Small intestine (tissue), 7 donors: ENCODE results near the gene TOB1. TPM values are rescaled to one million over a fixed set of nuclear protein-coding genes. Genes with fewer than 3 reads are reported as not detected.
A peak's percentile ranks its signal among the peaks of the same experiment; 100 is the strongest.
"Not testable (repeated sequence)": the region's sequence is repeated elsewhere in the genome, so short reads cannot be mapped to it uniquely, and the experiment has no call there.

Source experiments
- DNase-seq, 2 donors: peaks; one replicate each; pipeline versions ENCODE4 v3.0.0 to v3.0.0-alpha.2; 2013
- FAIRE-seq: peaks from 2 replicates; lab custom pipeline; 2012; peaks lifted over from hg19 to GRCh38; lab: Jason Lieb, UNC
- H3K27ac ChIP-seq, 3 donors: one replicate each; pipeline ENCODE4 v1.5.1; 2013; ENCODE audit warnings: low read length in 2 of 3, mild to moderate bottlenecking in 2 of 3, control low read depth in 1 of 3, inconsistent platforms in 1 of 3, low read depth in 1 of 3, moderate library complexity in 1 of 3
- H3K27me3 ChIP-seq, 3 donors: one replicate each; pipeline ENCODE4 v1.6.1; 2013; ENCODE audit warnings: low read length in 3 of 3, inconsistent platforms in 1 of 3; ENCODE audit not compliant: control insufficient read depth in 3 of 3, insufficient read depth in 3 of 3
- H3K36me3 ChIP-seq, 3 donors: one replicate each; pipeline ENCODE4 v1.6.1; 2013; ENCODE audit warnings: low read length in 3 of 3, inconsistent platforms in 1 of 3, low read depth in 1 of 3, mild to moderate bottlenecking in 1 of 3, moderate library complexity in 1 of 3; ENCODE audit not compliant: control insufficient read depth in 3 of 3, insufficient read depth in 2 of 3
- H3K4me1 ChIP-seq, 3 donors: one replicate each; pipeline ENCODE4 v1.6.1; 2013; ENCODE audit warnings: low read length in 2 of 3, inconsistent platforms in 1 of 3, low read depth in 1 of 3, mild to moderate bottlenecking in 1 of 3, moderate library complexity in 1 of 3; ENCODE audit not compliant: control insufficient read depth in 3 of 3, insufficient read depth in 2 of 3
- H3K4me3 ChIP-seq, 3 donors: one replicate each; pipeline ENCODE4 v1.5.1; 2013; ENCODE audit warnings: low read length in 3 of 3, control low read depth in 1 of 3, inconsistent platforms in 1 of 3, low read depth in 1 of 3, mild to moderate bottlenecking in 1 of 3, moderate library complexity in 1 of 3
- H3K9me3 ChIP-seq, 2 donors: one replicate each; pipeline ENCODE4 v1.6.1; 2013; ENCODE audit warnings: low read depth in 1 of 2, low read length in 1 of 2; ENCODE audit not compliant: control insufficient read depth in 2 of 2, insufficient read depth in 1 of 2
- WGBS, 3 donors: extraction: QIAGEN DNeasy Blood & Tissue Kit; methylation state at CpG; one replicate each; pipeline ENCODE4 v1.1.7; 2013; 5-methylcytosine and 5-hydroxymethylcytosine counted together
- polyA plus RNA-seq, 4 donors: library from polyadenylated mRNA; stranded (reverse) in 3 of 4; unstranded in 1 of 4; fragments of 200-250 nt in 3 of 4; fragments of 120-200 nt in 1 of 4; gene quantifications; one replicate each; pipeline versions ENCODE4 v1.2.1 to v1.2.3, GENCODE V29; 2013
- donor health status: healthy with polysubstance abuse.
- donor health status: control.
- donor health status: control.
- donor health status: Bipolar disorder and iron deficiency.
- donor health status: healthy.

Gene TOB1
- polyA plus RNA-seq, 4 donors, result 24.6 to 118 (median 38.2) TPM

DNA sequence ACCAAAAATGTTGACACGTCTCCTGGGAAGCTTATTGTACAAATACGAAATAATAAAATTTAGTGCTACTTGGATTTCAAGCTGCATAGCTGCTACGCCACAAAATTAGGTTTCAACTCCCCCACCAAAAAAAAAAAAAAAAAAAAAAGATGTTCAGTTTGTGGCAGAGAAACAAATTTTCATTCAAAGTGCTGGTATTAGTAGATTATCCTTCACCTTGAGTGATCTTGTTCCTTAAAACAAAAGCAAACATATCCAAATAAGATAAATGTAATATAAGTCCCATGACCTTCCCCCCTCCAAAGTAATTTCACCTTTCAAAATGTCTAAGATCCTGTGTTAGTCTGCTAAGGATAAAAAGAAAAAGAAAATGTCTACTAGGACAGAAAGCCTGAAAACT lies 2.2 kb downstream of the TOB1 start:
- no peak for FAIRE-seq
- Histone ChIP-seq H3K27ac (peak overlapping the region in 2 of 3 donors; percentile 57 to 99), H3K27me3 (no peaks in the 10 kb centered on the region), H3K9me3 (no peaks in the 10 kb centered on the region), H3K36me3 (peaks cover 0 to 16% (median 8%) of the 10 kb centered on the region in 3 donors), H3K4me3 (peak overlapping the region in 2 of 3 donors; percentile 58 to 94), H3K4me1 (peaks cover 0 to 24% (median 0%) of the 10 kb centered on the region in 3 donors)
- WGBS, 3 donors, result 23 to 68% (median 35%) methylated on average over 3 of the region's 3 CpGs
- peak in 1 of 2 donors; percentile 35 for DNase-seq

DNA sequence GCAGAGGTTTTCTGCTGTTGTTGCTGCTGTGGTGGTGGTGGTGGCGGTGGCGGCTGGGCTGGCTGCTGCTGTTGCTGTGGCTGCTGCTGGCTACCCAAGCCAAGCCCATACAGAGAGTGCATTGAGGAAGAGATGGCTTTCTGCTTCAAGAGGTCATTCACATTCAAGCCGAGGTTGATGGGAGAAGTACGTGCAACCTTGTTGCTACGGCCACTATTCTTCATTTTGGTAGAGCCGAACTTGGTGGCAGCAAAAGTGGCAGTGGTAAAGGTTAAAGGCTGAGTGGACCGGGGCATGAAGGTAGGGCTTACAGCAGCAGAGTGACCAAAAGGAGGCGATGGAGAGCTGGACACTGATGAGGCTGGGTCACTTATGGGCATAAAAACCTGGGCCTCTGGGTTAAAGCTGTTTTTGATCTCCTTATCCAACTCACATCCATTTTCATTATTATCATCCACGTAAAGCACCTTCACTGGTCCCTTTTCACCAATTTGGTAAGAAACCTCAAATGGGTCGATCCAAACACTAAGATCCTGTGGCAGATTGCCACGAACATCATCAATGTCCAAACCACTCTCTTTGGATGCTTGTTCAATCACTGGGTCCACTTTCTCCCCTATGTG lies 2.8 kb downstream of the TOB1 start:
- H3K27me3 ChIP-seq, result no peaks in the 10 kb centered on the region
- WGBS, 3 donors, result 17 to 57% (median 34%) methylated on average over 11 of the region's 11 CpGs
- H3K36me3 ChIP-seq, result peaks cover 0 to 16% (median 8%) of the 10 kb centered on the region in 3 donors
- peaks cover 0 to 20% (median 0%) of the 10 kb centered on the region in 3 donors for H3K4me1 ChIP-seq
- H3K9me3 ChIP-seq, result no peaks in the 10 kb centered on the region
- FAIRE-seq (no peak), DNase-seq (peak; percentile 63 to 68)
- H3K27ac ChIP-seq, result peak overlapping the region; percentile 48 to 99 (median 57)
- H3K4me3 ChIP-seq, result peak overlapping the region in 2 of 3 donors; percentile 58 to 94

DNA sequence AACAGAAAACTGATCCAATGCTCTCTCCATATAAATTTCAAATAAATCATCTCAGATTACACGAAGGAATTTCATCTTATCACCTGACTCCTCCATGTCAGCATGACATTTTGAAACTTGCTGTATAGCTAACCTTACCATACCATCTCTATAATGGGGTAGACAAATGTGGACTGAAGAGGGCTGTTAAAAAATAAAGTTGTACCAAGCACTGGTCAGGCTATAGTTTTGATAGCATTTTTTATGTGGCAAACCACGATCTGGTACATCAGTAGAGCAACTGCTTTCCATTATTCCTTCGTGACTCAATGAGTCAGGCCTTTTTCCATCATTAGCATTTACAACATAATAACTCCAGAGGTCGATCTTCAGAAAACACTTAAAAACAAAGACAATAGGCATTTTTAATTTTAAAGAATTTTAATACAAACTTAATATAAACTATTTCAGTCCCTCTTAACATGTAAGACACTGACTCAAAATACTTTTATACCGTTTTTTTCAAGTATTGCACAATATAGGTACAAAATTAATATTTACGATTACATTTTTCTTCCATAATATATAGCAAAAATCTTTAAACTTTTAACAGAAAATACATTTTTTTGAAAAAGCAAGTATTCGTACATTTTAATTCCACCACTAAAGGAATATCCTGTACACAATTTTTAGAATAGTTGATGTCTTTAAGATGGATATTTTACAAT lies 4.2 kb downstream of the TOB1 start:
- H3K27ac ChIP-seq, result peak overlapping the region in 1 of 3 donors; percentile 34
- FAIRE-seq (peak; percentile 23), DNase-seq (peak in 1 of 2 donors; percentile 51)
- H3K4me3 ChIP-seq, result no peak overlapping the region
- 25 to 55% (median 38%) methylated on average over 7 of the region's 7 CpGs for WGBS, 3 donors
- peaks cover 0 to 20% (median 0%) of the 10 kb centered on the region in 3 donors for H3K4me1 ChIP-seq
- no peaks in the 10 kb centered on the region for H3K9me3 ChIP-seq
- H3K36me3 ChIP-seq, result peaks cover 0 to 16% (median 8%) of the 10 kb centered on the region in 3 donors
- no peaks in the 10 kb centered on the region for H3K27me3 ChIP-seq

DNA sequence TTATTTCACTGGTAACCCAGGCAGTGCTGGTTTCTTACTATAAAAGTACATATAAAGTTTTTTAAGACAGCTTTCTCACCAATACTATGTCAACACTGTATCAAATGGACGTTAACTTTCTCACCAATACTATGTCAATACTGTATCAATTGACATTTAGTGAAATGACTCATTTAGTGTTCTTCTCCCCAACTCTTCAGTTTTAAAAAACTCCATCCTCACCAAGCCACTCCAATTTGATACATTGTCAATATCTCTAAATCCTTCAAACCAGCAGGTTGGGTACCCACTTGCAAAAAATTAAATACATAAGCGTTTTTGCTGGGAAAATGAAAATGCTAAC lies 4.8 kb downstream of the TOB1 start:
- DNase-seq, result no peak

DNA sequence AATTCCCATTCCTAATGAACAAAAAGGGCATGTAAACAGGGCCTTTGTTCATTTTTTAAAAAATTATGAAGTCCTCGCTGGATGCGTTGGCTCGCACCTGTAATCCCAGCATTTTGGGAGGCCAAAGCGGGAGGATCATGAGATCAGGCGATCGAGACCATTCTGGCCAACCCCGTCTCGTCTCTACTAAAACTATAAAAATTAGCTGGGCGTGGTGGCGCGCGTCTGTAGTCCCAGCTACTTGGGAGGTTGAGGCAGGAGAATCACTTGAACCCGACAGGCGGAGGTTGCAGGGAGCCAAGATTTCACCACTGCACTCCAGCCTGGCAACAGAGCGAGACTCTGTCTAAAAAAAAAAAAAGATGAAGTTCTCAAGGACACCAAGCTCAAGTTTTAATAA lies 6.4 kb downstream of the TOB1 start:
- Histone ChIP-seq H3K36me3 (peaks cover 0 to 16% (median 8%) of the 10 kb centered on the region in 3 donors), H3K4me1 (peaks cover 0 to 20% (median 0%) of the 10 kb centered on the region in 3 donors)
- not testable (repeated sequence) for H3K27me3 ChIP-seq, H3K9me3 ChIP-seq, DNase-seq, H3K4me3 ChIP-seq, H3K27ac ChIP-seq, FAIRE-seq
- 95 to 97% (median 96%) methylated on average over 15 of the region's 15 CpGs for WGBS, 3 donors

More for the DNA sequence above, 4.8 kb downstream of the TOB1 start:
- Histone ChIP-seq H3K27ac (peak overlapping the region in 1 of 3 donors; percentile 4), H3K36me3 (peaks cover 0 to 16% (median 8%) of the 10 kb centered on the region in 3 donors), H3K9me3 (no peaks in the 10 kb centered on the region), H3K4me3 (no peak overlapping the region), H3K4me1 (peaks cover 0 to 20% (median 0%) of the 10 kb centered on the region in 3 donors), H3K27me3 (no peaks in the 10 kb centered on the region)
- WGBS, 3 donors, result 24 to 71% (median 42%) methylated on average over 2 of the region's 2 CpGs
- FAIRE-seq, result no peak

DNA sequence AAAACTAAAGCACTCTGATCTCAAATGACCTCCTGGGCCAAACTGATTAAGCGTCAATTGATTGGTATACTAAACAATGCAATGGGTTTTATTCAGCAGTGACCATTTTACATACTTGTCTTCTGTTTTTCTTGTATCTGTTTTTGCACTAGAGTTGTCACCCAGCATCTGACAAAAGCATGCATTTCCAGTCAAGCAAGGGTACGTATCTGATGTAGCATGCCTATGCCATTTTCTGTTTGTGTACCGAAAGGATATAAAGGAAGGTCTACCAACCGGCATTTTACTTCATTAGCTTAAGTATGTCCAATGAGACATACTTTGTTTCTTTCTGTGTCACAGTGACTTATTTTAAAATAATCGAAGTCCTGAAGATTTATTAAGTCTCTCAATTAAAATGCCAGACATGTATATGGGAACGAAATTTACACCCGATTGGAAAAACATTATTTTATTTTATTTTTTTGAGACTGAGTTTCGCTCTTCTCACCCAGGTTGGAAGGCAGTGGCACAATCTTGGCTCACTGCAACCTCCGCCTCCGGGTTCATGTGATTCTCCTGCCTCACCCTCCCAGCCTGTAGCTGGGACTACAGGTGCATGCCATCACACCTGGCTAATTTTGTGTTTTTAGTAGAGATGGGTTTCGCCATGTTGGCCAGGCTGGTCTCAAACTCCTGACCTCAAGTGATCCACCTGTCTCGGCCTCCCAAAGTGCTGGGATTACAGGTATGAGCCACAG lies 7.5 kb downstream of the TOB1 start:
- H3K27me3 ChIP-seq, result no peaks in the 10 kb centered on the region
- 93 to 96% (median 94%) methylated on average over 12 of the region's 12 CpGs for WGBS, 3 donors
- H3K36me3 ChIP-seq, result peaks cover 0 to 16% (median 8%) of the 10 kb centered on the region in 3 donors
- no peaks in the 10 kb centered on the region for H3K9me3 ChIP-seq
- no peak overlapping the region for H3K27ac ChIP-seq
- DNase-seq, result no peak
- H3K4me3 ChIP-seq, result no peak overlapping the region
- no peak for FAIRE-seq
- H3K4me1 ChIP-seq, result peaks cover 0 to 21% (median 1%) of the 10 kb centered on the region in 3 donors

DNA sequence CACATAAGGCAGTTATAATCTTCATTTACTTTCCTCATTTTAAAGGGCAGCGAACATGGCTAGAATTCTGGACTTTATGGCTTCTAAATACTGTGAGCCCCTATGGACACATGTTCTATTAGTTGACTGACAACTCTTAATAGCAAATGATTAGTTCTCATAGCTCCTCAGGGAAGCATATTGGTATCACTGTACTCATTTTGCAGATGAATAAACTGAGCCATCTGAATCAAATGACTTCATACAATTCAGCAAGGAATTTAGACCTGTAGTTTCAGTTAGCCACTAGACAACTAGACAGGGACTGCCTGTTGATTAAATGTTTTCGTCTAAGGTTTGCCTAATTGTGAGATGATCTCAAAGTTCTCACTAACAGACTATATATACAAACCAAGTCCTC lies 9.7 kb downstream of the TOB1 start:
- no peak overlapping the region for H3K4me3 ChIP-seq
- DNase-seq (no peak), FAIRE-seq (no peak)
- peaks cover 0 to 10% (median under 1%) of the 10 kb centered on the region in 3 donors for H3K36me3 ChIP-seq
- no peak overlapping the region for H3K27ac ChIP-seq
- no peaks in the 10 kb centered on the region for H3K27me3 ChIP-seq
- H3K4me1 ChIP-seq, result peaks cover 0 to 25% (median 3%) of the 10 kb centered on the region in 3 donors
- no peaks in the 10 kb centered on the region for H3K9me3 ChIP-seq
- 92 to 95% (median 95%) methylated on average over 2 of the region's 2 CpGs for WGBS, 3 donors

DNA sequence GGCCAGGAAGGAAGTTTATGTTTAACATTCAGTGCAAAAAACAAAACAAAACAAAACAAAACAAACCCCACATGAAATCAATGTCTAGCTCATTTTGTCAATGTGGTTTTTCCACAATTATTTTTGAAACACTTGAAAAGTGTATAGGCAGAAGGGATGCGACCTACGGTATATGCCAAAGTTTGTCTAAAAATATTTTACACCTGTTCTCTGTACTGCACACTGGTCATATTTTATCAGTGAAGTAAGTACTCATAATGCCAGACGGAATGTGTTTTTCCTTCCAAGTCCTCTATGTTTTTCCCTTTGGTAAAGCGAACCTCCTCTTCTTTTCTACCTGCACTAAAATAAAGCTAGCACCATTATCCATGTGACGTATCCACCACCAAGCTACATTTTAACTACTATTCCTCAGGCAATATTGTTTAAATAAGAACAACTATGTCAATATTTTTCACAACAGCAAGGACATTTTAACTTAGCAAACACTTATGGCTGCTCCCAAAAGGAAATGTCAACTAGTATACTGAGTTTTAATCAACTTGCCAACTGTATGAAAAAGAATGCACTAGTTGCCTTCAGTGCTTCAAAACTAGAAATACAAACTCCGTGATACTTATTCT lies 10.3 kb downstream of the TOB1 start:
- WGBS, 3 donors, result 80 to 85% (median 81%) methylated on average over 6 of the region's 6 CpGs
- FAIRE-seq (no peak), DNase-seq (no peak)
- Histone ChIP-seq H3K4me1 (peaks cover 0 to 19% (median 3%) of the 10 kb centered on the region in 3 donors), H3K4me3 (no peak overlapping the region), H3K9me3 (no peaks in the 10 kb centered on the region), H3K36me3 (peaks cover 0 to 10% (median 0%) of the 10 kb centered on the region in 3 donors), H3K27me3 (no peaks in the 10 kb centered on the region), H3K27ac (no peak overlapping the region)
